Ovary (tissue), 9 donors: ENCODE measurements around the gene TENM4. TPM values are rescaled to one million over a fixed set of nuclear protein-coding genes. Genes with fewer than 3 reads are reported as not detected.

Experiments
- DNase-seq, 5 donors: peaks; one replicate each; pipeline ENCODE4 v3.0.0-alpha.2; 2019 to 2020
- H3K27ac ChIP-seq, 2 donors: fragments of 200-600 bp; one replicate each; pipeline versions ENCODE4 v1.5.1 to v1.8.0; 2019 to 2022
- H3K27me3 ChIP-seq: fragments of 200-600 bp; one replicate; pipeline ENCODE4 v1.8.0; 2022
- H3K36me3 ChIP-seq: fragments of 200-600 bp; sonication (generic); one replicate; pipeline ENCODE4 v1.5.1; 2019
- H3K4me1 ChIP-seq: one replicate; pipeline ENCODE4 v1.8.1; 2013; ENCODE audit warnings: mild to moderate bottlenecking, moderate library complexity; ENCODE audit not compliant: insufficient read depth
- H3K4me3 ChIP-seq: fragments of 200-600 bp; sonication (generic); one replicate; pipeline ENCODE4 v1.5.1; 2017
- H3K9me3 ChIP-seq, 2 donors: fragments of 200-600 bp in 1 of 2; sonication (generic) in 1 of 2; one replicate each; pipeline versions ENCODE4 v1.5.1 to v1.8.1; 2013 to 2019; ENCODE audit warnings: mild to moderate bottlenecking in 1 of 2, moderate library complexity in 1 of 2
- EP300 ChIP-seq: sonication (generic); formaldehyde crosslinking; IDR thresholded peaks from one replicate; pipeline ENCODE4 v1.6.1; 2017; ENCODE audit warnings: antibody characterized with exemption
- POLR2A ChIP-seq: fragments of 450-650 bp; IDR thresholded peaks from one replicate; pipeline ENCODE4 v1.6.1; 2017; ENCODE audit warnings: antibody characterized with exemption, mild to moderate bottlenecking, moderate library complexity
- WGBS, 3 donors: extraction: QIAGEN DNeasy Blood & Tissue Kit in 1 of 3; methylation state at CpG; one replicate each; pipeline versions ENCODE4 v1.1.5 to v1.1.7; 2013 to 2017; 5-methylcytosine and 5-hydroxymethylcytosine counted together
- intact Hi-C, 4 donors: fragments of 100-400 bp; cut with DNase I; formaldehyde crosslinking; loops; one replicate each; pipeline versions ENCODE4 v1.11.0 to v1.15.1; 2022 to 2023
- polyA plus RNA-seq, 2 donors: library from polyadenylated mRNA; stranded (reverse); fragments of 200-250 nt in 1 of 2; fragments of 350-450 nt in 1 of 2; fragmentation: Illumina TruSeq in 1 of 2; extraction: RNeasy Lipid Tissue Mini Kit (QIAGEN cat#74804) in 1 of 2; gene quantifications; one replicate each; pipeline ENCODE4 v1.2.3, GENCODE V29; 2013 to 2014
- total RNA-seq, 7 donors: library from RNA; depleted of rRNA in 2 of 7; stranded (reverse); fragments of >200 nt in 2 of 7; fragmentation: NEBNext Ultra II Directional in 3 of 7; extraction: Animal tissue kit (Norgen Biotek cat#: 25700) in 3 of 7; gene quantifications; one replicate each; pipeline versions ENCODE4 v1.1.0 to v1.2.4, GENCODE V29; 2016 to 2023
- TF ChIP-seq, protein P1 (sequence below), 3 donors: fragments of 450-650 bp in 2 of 3; fragments of 200-600 bp in 1 of 3; IDR thresholded peaks; one replicate each; pipeline versions ENCODE4 v1.5.1 to v1.8.0; 2016 to 2022; ENCODE audit warnings: antibody characterized with exemption in 3 of 3, mild to moderate bottlenecking in 1 of 3
- donor health status: DM: no; HTN: no; CAD: no; lungs with moderate emphysema.
- donor health status: DM: no; HTN: no; CAD: no.
- donor health status: Bipolar disorder and iron deficiency.
- donor health status: DM: yes; HTN: yes; CAD: no.
- donor health status: DM: no; HTN: no; CAD: no.
- donor health status: DM: yes; HTN: yes; CAD: no.

Gene TENM4
- total and polyA plus RNA-seq, 9 donors: 11.0 to 206 (median 107) TPM

DNA sequence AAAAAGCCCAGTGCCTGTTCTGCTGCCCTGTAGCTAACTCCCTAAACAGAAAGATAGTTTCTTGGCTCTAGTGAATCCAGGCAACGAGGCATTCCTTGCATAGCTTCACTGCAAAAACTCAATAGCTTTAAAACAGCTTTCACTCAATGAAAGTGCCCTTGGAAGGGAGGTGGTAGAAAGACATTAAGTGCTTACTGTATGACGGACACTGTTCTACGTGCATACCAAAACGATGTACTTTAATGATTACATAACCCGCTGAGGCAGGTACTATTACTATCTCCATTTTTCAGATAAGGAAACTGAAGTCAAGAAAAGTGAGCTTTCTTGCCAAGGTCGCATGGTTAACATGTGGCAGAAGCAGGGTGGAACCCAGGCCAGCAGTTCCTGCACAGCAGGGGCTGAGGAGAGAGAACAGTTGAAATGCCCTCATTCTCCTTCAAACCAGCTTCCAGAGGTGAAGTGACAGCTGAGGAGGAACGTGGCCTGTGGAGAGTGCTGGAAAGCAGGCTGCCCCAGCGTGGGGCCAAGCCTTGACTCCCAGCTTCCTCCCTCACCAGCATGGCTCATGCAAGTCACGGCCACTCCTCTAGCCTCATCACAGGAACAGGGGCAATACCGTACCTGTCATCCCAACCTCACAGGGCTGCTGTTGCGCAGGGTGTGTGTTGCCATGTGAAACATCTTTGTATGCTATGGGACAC, 638.6 kb downstream of the TENM4 start:
- peaks cover 18% of the 10 kb centered on the region for H3K4me1 ChIP-seq

DNA sequence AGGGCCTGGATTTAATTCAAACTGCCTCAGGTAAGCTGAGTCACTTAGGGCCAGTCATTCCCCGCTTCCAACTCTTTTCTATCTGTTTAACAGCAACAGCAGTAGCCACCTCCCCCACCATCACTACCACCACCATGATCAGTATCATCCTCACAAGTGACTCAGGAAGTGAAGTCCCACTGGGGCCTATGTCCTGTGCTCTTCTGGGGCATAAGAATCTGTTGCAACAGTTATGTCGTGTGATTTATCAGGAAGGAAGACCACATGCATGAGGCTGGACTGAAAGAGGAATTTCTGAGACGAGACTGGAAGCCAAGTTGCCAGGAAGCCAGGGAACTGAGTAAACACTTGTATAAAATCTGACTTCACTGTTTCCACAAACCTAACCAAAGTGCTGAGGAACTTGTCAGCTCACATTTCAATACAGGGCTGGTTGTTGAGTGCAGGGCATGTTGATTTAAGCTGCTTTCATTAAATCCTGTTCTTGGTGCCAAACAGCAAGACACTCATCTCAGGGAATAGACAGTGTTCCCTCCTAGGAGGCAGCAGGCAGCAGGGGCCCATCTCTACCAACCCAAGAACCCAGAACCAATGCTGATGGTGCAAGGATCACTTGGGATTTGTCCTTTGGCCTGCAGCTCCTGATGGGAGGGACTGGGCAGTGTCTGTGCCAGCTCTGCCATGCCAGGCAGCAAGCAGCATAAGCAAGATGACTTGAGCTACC, 639.5 kb downstream of the TENM4 start:
- Histone ChIP-seq H3K27me3 (no peaks in the 10 kb centered on the region), H3K4me3 (no peak overlapping the region), H3K4me1 (peaks cover 18% of the 10 kb centered on the region), H3K9me3 (no peaks in the 10 kb centered on the region), H3K27ac (no peak overlapping the region), H3K36me3 (no peaks in the 10 kb centered on the region)
- DNase-seq: peak in 1 of 5 donors; percentile 49
- TF ChIP-seq POLR2A (no peak), EP300 (no peak)
- TF ChIP-seq, protein P1, sequence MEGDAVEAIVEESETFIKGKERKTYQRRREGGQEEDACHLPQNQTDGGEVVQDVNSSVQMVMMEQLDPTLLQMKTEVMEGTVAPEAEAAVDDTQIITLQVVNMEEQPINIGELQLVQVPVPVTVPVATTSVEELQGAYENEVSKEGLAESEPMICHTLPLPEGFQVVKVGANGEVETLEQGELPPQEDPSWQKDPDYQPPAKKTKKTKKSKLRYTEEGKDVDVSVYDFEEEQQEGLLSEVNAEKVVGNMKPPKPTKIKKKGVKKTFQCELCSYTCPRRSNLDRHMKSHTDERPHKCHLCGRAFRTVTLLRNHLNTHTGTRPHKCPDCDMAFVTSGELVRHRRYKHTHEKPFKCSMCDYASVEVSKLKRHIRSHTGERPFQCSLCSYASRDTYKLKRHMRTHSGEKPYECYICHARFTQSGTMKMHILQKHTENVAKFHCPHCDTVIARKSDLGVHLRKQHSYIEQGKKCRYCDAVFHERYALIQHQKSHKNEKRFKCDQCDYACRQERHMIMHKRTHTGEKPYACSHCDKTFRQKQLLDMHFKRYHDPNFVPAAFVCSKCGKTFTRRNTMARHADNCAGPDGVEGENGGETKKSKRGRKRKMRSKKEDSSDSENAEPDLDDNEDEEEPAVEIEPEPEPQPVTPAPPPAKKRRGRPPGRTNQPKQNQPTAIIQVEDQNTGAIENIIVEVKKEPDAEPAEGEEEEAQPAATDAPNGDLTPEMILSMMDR (IDR thresholded peaks at IDR 0.05): no peak
- WGBS, 3 donors: 0 to 25% (median 1%) methylated on average over 3 of the region's 3 CpGs
- intact Hi-C loops: loop anchor here in 1 of 4 donors (10.0 kb wide), 1 partner anchor 293 kb away; no protein-coding TSS in a partner anchor

More for the DNA sequence above, 638.6 kb downstream of the TENM4 start:
- Histone ChIP-seq H3K36me3 (no peaks in the 10 kb centered on the region), H3K27ac (no peak overlapping the region), H3K27me3 (no peaks in the 10 kb centered on the region), H3K9me3 (no peaks in the 10 kb centered on the region), H3K4me3 (no peak overlapping the region)
- no peak for DNase-seq
- intact Hi-C loops: loop anchor here in 1 of 4 donors (10.0 kb wide), 1 partner anchor 293 kb away; no protein-coding TSS in a partner anchor
- WGBS, 3 donors: 43 to 53% (median 50%) methylated on average over 11 of the region's 11 CpGs
- TF ChIP-seq POLR2A (no peak), EP300 (no peak)
- TF ChIP-seq, protein P1 (IDR thresholded peaks at IDR 0.05): no peak

DNA sequence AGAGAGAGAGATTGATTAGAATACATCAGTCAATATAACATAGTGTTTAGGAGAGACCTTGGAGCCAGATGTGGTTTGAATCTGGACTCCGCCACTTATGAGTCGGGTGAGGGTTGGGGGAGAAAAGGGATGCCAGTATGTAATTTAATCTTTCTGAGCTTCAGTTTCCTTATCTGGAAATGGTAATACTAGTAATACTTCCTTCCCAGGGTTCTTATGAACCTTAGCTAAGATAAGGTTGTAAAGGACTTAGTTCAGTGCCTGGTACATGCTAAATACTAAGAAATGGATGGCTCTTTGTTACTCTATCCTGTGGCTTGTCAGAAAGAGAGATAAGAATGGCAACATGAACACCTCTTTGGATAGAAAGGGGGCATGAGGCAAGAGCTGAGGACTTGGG, 640.1 kb downstream of the TENM4 start:
- H3K9me3 ChIP-seq: no peaks in the 10 kb centered on the region
- DNase-seq: no peak
- TF ChIP-seq, protein P1 (IDR thresholded peaks at IDR 0.05): no peak
- TF ChIP-seq POLR2A (no peak), EP300 (no peak)
- no peak overlapping the region for H3K4me3 ChIP-seq
- no peaks in the 10 kb centered on the region for H3K27me3 ChIP-seq
- no peak overlapping the region for H3K27ac ChIP-seq
- H3K4me1 ChIP-seq: peaks cover 16% of the 10 kb centered on the region
- WGBS, 3 donors: 89 to 96% (median 91%) methylated on average over 2 of the region's 2 CpGs
- no peaks in the 10 kb centered on the region for H3K36me3 ChIP-seq
- intact Hi-C loops: loop anchor here in 1 of 4 donors (10.0 kb wide), 1 partner anchor 294 kb away; no protein-coding TSS in a partner anchor

DNA sequence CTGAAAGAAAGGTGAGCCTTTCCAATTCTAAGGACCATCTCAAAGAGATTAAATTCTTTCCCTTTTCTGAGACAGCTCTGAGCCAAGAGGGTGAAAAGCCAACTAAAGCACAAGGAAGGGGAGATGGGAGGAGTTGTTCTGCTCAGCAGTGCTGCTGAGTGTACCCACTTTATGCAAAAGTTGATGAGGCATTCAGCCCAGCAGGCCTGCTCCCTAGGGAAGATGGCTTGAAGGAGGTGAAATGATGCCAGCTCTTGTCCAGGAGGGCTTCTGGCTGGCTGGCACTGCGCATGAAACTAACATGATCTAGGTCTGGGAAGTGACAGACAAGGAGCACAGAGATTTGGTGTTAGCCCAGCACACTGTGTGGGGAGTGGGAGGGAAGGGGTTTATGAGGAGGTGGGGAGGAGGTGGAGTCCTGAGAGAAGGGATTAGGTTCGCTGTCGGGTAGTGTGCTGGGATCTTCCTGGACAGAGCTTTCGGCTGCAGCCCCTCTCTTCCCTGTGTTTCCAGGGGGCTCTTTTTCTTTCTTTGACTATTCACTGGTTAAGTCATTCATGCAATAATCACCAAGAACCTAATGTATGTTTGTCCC, 640.6 kb downstream of the TENM4 start:
- TF ChIP-seq, protein P1 (IDR thresholded peaks at IDR 0.05): no peak
- TF ChIP-seq POLR2A: no peak
- no peak for TF ChIP-seq EP300
- intact Hi-C loops: loop anchor here in 1 of 4 donors (10.0 kb wide), 1 partner anchor 295 kb away; no protein-coding TSS in a partner anchor
- H3K4me1 ChIP-seq: peaks cover 16% of the 10 kb centered on the region
- H3K36me3 ChIP-seq: no peaks in the 10 kb centered on the region
- no peak overlapping the region for H3K4me3 ChIP-seq
- no peaks in the 10 kb centered on the region for H3K9me3 ChIP-seq
- DNase-seq: no peak
- 80 to 82% (median 80%) methylated on average over 4 of the region's 4 CpGs for WGBS, 3 donors
- H3K27me3 ChIP-seq: no peaks in the 10 kb centered on the region
- H3K27ac ChIP-seq: no peak overlapping the region
